NCI-H2196 treated with DMSO at 0.1 percent for 48 hours (cell line): ENCODE results near the gene UBE2N.

ENCODE experiments used
- DNase-seq: peaks from one replicate; lab custom pipeline; 2025; ENCODE audit not compliant: unreplicated experiment; lab: John Stamatoyannopoulos, UW

Gene UBE2N

GRCh38 chr12:93441617-93442410, at the start of gene UBE2N:
Gene UBE2N, minus strand, starts transcription at chr12:93441947. Its CDS starts 63 bp downstream, at chr12:93441884.
- DNase-seq, result peak; percentile 88

GRCh38 chr12:93484315-93484981, 42.7 kb upstream of the UBE2N start:
- DNase-seq, result no peak

GRCh38 chr12:93483151-93483807, 41.5 kb upstream of the UBE2N start:
- DNase-seq, result no peak

GRCh38 chr12:93482721-93483120, 41.0 kb upstream of the UBE2N start:
- no peak for DNase-seq

- no peak for DNase-seq
Measured at GRCh38 chr12:93476555-93476954, 34.8 kb upstream of the UBE2N start.

- DNase-seq, result no peak
Measured at GRCh38 chr12:93469386-93469785, 27.6 kb upstream of the UBE2N start.

- DNase-seq, result no peak
Measured at GRCh38 chr12:93468008-93468371, 26.2 kb upstream of the UBE2N start.

- DNase-seq, result peak; percentile 83
Measured at GRCh38 chr12:93467351-93468007, 25.7 kb upstream of the UBE2N start, which contains the start of gene MRPL42. Gene MRPL42, plus strand, starts transcription at chr12:93467514. Its CDS starts 1,772 bp downstream, at chr12:93469286.

GRCh38 chr12:93466625-93467350, 25.0 kb upstream of the UBE2N start:
- no peak for DNase-seq

GRCh38 chr12:93465841-93466240, 24.1 kb upstream of the UBE2N start:
- DNase-seq, result no peak

GRCh38 chr12:93461503-93461902, 19.8 kb upstream of the UBE2N start:
- no peak for DNase-seq

- no peak for DNase-seq
Measured at GRCh38 chr12:93460902-93461301, 19.2 kb upstream of the UBE2N start.

GRCh38 chr12:93460003-93460402, 18.3 kb upstream of the UBE2N start:
- DNase-seq, result no peak

GRCh38 chr12:93459097-93459496, 17.4 kb upstream of the UBE2N start:
- DNase-seq, result no peak

- DNase-seq, result no peak
Measured at GRCh38 chr12:93456077-93456476, 14.3 kb upstream of the UBE2N start.

- no peak for DNase-seq
Measured at GRCh38 chr12:93453633-93454032, 11.9 kb upstream of the UBE2N start.

GRCh38 chr12:93451423-93452158, 9.8 kb upstream of the UBE2N start:
- DNase-seq, result no peak

- DNase-seq, result no peak
Measured at GRCh38 chr12:93449277-93449676, 7.5 kb upstream of the UBE2N start.

GRCh38 chr12:93448796-93449195, 7.0 kb upstream of the UBE2N start:
- DNase-seq, result peak; percentile 10
